HG02884 (cell line): ENCODE measurements around the gene ANKH.
"Not testable (repeated sequence)": the region's sequence is repeated elsewhere in the genome, so short reads cannot be mapped to it uniquely, and the experiment has no call there.

Source experiments
- ATAC-seq: cut with Tn5 transposase; IDR thresholded peaks from one replicate; pipeline ENCODE4 v1.9.1; 2021; ENCODE audit warnings: mild to moderate bottlenecking, moderate library complexity; ENCODE audit not compliant: unreplicated experiment

The ANKH gene

GRCh38 chr5:14871214-14872069, at the start of gene ANKH:
Gene ANKH (minus strand): TSS chr5:14871778. CDS start chr5:14871447, 331 bp downstream.
- peak; percentile 79 for ATAC-seq

GRCh38 chr5:14920121-14920520, 48.5 kb upstream of the ANKH start:
- ATAC-seq = no peak

DNA sequence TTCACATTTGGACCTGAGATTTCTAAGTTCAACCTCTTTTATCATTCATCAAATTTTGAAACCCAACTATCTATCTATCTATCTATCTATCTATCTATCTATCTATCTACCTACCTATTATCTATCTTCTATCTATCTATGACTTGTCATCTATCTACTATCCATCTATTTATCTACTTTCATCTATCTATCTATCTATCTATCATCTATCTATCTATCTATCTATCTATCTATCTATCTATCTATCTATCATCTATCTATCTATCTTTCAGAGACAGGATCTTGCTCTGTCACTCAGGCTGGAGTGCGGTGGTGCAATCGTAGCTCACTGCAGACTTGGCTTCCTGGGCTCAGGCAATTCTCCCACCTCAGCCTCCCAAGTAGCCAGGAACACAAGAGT, 47.5 kb upstream of the ANKH start:
- not testable (repeated sequence) for ATAC-seq

GRCh38 chr5:14917719-14918118, 46.1 kb upstream of the ANKH start:
- ATAC-seq = no peak

GRCh38 chr5:14915291-14915952, 43.8 kb upstream of the ANKH start:
- ATAC-seq = no peak

DNA sequence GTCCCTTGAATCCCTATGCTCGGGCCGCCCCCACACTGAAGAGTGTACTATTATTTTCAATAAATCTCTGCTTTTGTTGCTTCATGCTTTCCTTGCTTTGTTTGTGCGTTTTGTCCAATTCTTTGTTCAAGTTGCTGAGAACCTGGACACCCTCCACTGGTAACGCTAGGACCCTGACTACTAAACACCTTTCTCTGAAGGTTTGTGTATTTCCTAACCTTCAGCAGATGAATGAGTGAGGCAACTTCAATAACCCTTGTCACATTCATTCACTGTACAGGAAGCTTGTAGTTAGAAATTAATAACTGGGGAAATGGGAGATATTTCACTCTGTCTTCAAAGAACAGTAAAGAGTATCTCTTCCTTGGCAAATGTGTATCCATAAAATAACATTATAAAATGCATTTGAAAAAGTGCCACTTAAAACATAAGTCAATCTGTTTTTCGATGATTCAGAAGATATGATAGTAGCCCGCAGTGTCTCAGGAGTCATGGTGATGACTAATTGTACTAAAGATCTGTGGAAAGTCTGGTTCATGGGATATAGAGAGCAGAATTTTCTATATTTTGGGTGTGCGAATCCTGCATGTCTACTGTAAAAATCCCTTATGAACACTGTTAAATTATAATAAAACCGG, 43.2 kb upstream of the ANKH start:
- ATAC-seq = no peak

DNA sequence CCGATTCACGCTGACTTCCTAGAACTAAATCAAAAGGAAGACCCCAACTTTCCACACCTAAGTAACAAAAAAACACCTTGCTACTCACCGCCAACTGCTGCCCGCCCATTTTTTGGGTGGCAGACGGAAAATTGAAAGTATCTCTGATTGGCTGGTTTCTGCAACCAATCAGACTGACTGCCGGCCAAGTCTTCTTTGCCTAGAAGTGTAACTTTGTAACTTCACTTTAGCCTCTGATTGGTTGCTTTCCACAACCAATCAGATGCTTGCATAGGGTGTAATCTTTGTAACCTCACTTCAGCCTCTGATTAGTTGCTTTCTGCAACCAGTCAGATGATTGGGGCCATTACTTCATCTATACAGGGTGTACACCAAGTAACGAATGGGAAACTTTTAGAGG, 42.6 kb upstream of the ANKH start:
- no peak for ATAC-seq

GRCh38 chr5:14913096-14913495, 41.5 kb upstream of the ANKH start:
- no peak for ATAC-seq

GRCh38 chr5:14912206-14912605, 40.6 kb upstream of the ANKH start:
- ATAC-seq = no peak

- ATAC-seq = no peak
Measured at GRCh38 chr5:14909369-14909768, 37.8 kb upstream of the ANKH start.

DNA sequence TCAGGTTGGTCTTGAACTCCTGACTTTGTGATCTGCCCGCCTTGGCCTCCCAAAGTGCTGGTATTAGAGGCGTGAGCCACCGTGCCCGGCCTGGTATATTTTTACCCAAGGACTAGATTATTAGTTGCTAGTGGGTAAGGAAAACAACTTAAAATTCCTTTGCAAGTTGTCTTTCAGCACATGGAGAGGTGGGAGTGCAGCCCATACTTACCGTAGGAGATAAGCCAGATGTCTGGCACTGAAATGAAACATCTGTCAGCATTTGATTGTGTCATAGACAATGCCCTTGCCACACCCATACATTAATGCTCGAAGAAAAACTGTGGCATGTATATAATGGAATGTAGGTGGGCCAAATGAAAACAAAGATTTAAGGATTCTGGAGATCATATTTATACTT, 36.6 kb upstream of the ANKH start:
- ATAC-seq = no peak

DNA sequence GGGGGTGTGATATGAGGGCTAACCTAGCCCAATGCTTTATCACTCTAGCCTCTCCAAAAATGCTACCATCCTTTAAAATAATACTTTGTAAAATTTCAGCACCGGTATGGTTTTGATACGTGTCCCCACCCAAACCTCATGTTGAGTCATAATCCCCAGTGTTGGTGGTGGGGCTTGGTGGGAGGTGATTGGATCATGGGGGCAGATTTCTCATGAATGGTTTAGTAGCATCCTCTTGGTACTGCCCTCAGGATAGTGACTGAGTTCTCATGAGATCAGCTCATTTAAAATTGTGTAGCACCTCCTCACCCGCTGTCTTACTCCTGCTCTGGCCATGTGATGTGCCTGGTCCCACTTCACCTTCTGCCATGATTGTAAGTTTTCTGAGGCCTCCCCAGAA, 35.0 kb upstream of the ANKH start:
- ATAC-seq = no peak

- no peak for ATAC-seq
Measured at GRCh38 chr5:14902826-14903560, 31.4 kb upstream of the ANKH start.

DNA sequence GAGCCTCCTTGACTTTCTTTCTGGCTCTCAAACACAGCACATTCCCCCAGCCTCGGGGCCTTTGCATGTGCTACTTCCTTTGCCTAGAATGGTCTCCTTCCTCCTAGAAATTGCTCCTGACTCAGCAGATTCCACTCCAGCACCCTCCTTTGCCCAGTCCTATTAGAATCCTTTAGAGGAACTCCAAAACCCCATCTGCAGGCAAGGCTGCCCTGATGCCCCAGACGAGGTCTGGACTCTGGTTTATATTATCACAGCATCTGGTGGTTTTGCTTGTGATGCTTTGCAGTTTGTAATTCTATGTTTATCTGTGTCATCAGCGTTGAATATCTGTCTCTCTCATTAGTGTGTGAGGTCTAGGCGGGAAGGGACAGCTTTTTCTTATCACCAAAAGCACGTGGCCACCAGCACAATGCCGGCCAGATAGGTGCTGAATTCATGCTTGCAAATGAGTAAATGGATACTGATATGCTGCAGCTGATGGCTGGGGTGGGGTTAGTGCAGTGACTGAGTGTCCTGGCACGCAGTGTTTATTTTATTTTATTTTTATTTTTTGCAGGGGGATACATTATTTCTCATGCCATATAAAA, 30.0 kb upstream of the ANKH start:
- no peak for ATAC-seq

GRCh38 chr5:14900693-14901461, 29.3 kb upstream of the ANKH start:
- no peak for ATAC-seq

- ATAC-seq = no peak
Measured at GRCh38 chr5:14896131-14896530, 24.6 kb upstream of the ANKH start.

GRCh38 chr5:14895301-14895700, 23.7 kb upstream of the ANKH start:
- ATAC-seq = no peak

DNA sequence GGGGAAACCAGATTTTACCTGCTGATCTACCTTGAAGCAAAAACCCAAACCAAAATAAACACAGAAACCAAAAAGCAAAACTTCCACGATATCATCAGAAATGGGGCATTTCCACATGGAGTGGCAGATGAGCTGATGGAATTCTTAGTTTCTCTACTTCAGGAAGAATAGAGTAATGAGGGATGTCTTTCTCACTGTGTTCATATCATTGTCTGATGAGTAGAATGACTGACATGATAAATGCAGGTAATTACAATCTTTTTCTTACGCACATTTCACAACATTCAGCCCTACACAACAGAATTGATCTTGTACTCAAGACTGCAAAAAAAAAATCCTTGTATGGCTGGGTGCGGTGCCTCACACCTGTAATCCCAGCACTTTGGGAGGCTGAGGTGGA, 23.2 kb upstream of the ANKH start:
- ATAC-seq = no peak

GRCh38 chr5:14893381-14893780, 21.8 kb upstream of the ANKH start:
- no peak for ATAC-seq

- no peak for ATAC-seq
Measured at GRCh38 chr5:14890846-14891245, 19.3 kb upstream of the ANKH start.
